K562 treated with DMSO at 1 percent for 12 hours (cell line): Measurements from ENCODE around the gene PCGF3. TPM values are rescaled to one million over a fixed set of nuclear protein-coding genes. Genes with fewer than 3 reads are reported as not detected.

Source experiments
- total RNA-seq: library from RNA; unstranded; fragments of 300-600 nt; gene quantifications from 2 replicates; pipeline ENCODE4 v1.2.3, GENCODE V29; 2022; ENCODE audit not compliant: insufficient read depth

Gene PCGF3, protein sequence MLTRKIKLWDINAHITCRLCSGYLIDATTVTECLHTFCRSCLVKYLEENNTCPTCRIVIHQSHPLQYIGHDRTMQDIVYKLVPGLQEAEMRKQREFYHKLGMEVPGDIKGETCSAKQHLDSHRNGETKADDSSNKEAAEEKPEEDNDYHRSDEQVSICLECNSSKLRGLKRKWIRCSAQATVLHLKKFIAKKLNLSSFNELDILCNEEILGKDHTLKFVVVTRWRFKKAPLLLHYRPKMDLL
- 36.4 and 41.6 TPM in 2 replicates for total RNA-seq

DNA sequence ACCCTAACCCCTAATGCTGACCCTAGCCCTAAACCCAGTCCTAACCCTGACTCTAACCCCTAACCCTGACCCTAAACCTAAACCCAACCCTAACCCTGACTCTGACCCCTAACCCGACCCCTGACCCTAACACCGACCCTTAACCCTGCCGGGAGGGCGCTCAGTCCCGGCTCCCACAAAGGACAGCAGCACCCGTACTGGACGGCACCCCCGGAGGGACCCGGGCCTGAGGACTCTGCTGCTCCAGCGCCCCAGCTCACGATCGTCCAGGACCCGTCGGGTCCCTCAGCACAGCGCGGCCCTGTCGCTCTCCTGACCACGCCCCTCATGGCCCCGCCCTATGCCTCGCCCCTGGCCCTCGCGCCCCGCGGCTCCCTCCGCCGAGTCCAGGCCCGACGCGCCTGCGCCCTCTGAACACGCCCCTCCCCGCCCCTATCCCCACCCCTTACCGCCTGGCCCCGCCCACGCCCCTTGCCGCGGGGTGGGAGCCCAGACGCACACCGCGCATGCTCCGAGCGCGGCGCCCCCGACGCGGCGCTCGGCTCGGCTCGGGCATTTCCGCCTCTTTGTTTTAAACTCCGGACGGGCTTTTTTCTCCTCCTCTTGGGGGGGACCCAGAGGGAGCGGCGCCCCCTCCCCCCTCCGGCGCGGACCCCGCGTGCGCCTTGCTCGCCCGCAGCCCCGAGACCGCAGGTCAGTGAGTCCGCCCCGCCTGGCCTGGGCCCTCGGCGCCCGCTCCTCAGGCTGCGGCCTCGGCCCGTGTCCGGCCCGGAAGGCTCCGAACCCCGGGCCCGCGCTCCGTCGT, at the start of gene PCGF3:
Gene PCGF3, plus strand, starts transcription at position 555 of the 805 bp plus-strand sequence. CDS start 27,849 bp downstream, outside the sequence.

DNA sequence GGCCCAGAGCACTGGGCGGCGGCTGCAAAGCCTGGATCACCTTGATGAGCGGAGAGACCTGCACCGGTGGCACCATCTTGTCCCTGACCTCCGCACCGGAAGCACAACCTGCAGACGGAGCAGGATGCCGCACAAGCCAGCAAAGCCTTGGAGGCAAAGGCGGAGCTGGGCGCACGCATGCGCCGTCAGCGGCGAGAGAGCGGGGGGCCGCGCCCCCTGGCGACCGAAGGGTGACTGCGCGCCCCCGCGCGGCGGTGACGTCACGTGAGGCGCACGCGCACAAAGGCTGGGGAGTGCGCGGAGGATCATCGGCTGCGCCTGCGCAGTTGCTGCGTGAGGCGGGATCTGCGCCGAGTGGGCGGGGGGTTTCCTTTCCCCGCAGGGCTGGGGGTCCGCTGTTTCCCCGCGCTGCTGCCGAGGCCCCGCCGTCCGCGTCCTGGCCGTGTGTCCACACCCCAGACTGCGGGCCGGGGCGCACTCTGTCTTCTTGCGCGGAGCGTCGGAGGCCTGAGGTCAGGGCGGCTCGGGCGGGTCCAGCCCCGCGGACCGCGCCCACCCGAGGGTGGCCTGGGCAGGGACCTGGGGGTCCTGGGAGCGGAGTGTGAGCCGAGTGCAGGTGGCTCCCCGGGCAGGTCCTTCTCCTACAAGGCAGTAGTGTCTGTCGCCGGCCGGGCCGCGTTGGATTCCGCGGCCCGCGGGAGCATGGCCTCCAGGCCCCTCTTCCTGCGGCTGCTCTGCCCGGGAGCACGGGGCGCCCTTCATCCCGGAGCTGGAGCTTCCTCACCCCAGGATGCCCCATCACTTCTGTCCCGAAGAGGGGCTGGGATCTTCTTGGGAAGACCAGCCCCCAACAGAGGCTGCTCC, 31.2 kb upstream of the PCGF3 start, which contains the start of the genes ATP5ME and MYL5:
Gene ATP5ME, minus strand, starts transcription at position 105 of the 864 bp plus-strand sequence. Its CDS starts 29 bp downstream, at position 76.
Gene MYL5, plus strand, starts transcription at position 371 of the 864 bp plus-strand sequence. CDS start 3,485 bp downstream, outside the sequence.

DNA sequence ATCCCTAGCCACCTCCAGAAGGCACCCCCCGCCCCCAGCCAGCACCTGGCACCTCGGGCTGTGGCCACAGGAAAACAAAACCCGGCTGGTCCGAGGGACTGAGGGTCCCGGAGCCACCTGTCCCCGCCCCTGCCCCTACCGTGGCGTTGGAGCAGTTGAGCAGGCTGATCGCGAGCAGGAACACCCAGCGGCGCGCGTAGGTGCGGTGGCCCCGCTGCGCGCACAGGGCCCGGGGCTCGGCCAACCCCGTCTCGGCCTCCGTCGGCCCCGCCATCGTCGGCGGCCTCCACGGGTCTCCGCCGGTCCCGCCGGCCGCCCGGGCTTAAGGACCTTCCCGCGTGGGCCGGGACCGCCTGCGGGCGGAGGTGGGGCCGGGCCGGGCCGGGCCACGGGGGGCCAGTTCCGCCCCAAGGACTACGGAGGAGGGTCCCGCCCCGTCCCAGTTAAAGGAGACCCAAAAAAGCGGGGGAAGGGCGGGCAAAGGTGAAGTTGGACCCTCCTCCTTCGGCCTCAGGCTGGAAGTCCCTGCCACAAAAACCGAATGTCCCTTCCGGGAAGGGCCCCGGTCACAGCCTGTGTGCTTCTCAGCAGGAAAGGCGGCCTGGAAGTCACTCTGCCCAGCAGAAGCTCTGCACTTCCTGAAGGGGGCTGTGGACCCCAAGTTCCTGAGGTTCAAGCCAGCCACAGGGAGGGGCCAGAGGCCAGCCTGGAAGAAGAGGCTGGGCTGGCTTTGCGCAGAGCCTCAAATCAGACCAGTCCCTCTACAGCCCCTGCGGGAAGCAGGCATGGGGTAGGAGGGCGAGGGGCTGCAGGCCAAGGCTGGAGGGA, 16.6 kb upstream of the PCGF3 start, which contains the start of gene SLC49A3:
Gene SLC49A3, minus strand, starts transcription at position 298 of the 828 bp plus-strand sequence. Its CDS starts 24 bp downstream, at position 274.

Other genes with a start within 250 kb of the PCGF3 start
- 12.2 and 24.1 TPM in 2 replicates for gene ZNF721, start 206.7 kb upstream of the PCGF3 start, total RNA-seq
- 17.4 and 43.6 TPM in 2 replicates for gene PIGG, start 206.6 kb upstream of the PCGF3 start, total RNA-seq
- not detected in 2 replicates for gene TMEM271, start 129.5 kb upstream of the PCGF3 start, total RNA-seq
- not detected in 2 replicates for gene PDE6B, start 80.3 kb upstream of the PCGF3 start, total RNA-seq
- gene ATP5ME, start 31.6 kb upstream of the PCGF3 start, total RNA-seq: 253 and 375 TPM in 2 replicates
- gene MYL5, start 31.3 kb upstream of the PCGF3 start, total RNA-seq: 1.5 and 6.2 TPM in 2 replicates
- not detected in 2 replicates for gene SLC49A3, start 16.7 kb upstream of the PCGF3 start, total RNA-seq
- gene CPLX1, start 120.3 kb downstream of the PCGF3 start, total RNA-seq: not detected in 2 replicates
- 99.7 and 106 TPM in 2 replicates for gene GAK, start 226.5 kb downstream of the PCGF3 start, total RNA-seq
- gene TMEM175, start 226.6 kb downstream of the PCGF3 start, total RNA-seq: 31.2 and 48.5 TPM in 2 replicates